ENCODE data around the gene IFITM1. TPM values are rescaled to one million over a fixed set of nuclear protein-coding genes. Genes with fewer than 3 reads are reported as not detected.

IFITM1 gene
- total RNA-seq, 1 donor from 2014 or later = 192 TPM

DNA sequence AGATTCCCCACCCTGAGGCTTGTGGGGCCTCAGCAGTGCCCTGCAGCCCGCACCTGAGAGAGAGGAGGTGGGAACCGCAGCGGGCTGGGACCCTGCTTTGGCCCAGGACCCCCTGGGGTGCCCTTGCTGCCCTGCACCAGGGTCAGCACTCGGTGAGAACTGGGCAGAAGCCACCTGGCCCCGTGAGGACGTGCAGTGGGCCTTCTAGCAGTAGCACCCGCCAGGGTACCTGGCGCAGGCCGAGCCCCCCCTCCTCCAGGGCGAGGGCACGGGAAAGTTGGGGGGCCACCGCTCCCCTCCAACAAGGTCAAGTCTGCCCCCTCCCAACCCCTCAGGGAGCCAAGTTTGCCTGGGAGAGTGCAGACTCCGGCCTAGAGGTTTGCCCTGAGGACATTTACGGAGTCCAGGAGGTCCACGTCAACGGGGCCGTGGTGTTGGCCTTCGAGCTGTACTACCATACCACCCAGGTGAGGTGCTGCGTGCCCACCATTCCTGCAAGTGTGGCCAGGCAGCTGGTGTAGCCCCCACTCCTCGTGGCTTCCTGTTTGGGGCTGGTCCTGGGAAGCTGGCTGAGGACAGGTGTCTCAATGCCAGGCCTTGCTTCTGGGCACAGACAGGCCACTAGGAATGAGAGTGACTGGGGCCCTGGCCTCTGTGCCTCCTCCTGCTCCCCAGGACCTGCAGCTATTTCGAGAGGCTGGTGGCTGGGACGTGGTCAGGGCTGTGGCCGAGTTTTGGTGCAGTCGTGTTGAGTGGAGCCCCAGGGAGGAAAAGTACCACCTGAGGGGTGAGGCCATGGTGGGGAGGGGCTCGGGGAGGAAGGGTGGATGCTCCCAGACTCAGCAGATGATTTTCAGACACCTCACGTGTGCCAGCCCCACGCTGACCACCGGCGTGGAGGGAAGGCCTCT is 21.4 kb upstream of the IFITM1 start:
- H3K27ac Mint-ChIP-seq = no peak overlapping the region
- peaks cover 2% of the 10 kb centered on the region for H3K4me1 Mint-ChIP-seq (ENCODE audit: unreplicated experiment)
- TF ChIP-seq, protein P1, sequence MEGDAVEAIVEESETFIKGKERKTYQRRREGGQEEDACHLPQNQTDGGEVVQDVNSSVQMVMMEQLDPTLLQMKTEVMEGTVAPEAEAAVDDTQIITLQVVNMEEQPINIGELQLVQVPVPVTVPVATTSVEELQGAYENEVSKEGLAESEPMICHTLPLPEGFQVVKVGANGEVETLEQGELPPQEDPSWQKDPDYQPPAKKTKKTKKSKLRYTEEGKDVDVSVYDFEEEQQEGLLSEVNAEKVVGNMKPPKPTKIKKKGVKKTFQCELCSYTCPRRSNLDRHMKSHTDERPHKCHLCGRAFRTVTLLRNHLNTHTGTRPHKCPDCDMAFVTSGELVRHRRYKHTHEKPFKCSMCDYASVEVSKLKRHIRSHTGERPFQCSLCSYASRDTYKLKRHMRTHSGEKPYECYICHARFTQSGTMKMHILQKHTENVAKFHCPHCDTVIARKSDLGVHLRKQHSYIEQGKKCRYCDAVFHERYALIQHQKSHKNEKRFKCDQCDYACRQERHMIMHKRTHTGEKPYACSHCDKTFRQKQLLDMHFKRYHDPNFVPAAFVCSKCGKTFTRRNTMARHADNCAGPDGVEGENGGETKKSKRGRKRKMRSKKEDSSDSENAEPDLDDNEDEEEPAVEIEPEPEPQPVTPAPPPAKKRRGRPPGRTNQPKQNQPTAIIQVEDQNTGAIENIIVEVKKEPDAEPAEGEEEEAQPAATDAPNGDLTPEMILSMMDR (conservative IDR thresholded peaks at IDR 0.05) = no peak
- DNase-seq (ENCODE audit: extremely low spot score, unreplicated experiment) = no peak
- peaks cover 3% of the 10 kb centered on the region for H3K36me3 Mint-ChIP-seq
- H3K4me3 Mint-ChIP-seq = no peak overlapping the region
- H3K9me3 Mint-ChIP-seq = no peaks in the 10 kb centered on the region
- H3K27me3 Mint-ChIP-seq = peaks cover 7% of the 10 kb centered on the region

DNA sequence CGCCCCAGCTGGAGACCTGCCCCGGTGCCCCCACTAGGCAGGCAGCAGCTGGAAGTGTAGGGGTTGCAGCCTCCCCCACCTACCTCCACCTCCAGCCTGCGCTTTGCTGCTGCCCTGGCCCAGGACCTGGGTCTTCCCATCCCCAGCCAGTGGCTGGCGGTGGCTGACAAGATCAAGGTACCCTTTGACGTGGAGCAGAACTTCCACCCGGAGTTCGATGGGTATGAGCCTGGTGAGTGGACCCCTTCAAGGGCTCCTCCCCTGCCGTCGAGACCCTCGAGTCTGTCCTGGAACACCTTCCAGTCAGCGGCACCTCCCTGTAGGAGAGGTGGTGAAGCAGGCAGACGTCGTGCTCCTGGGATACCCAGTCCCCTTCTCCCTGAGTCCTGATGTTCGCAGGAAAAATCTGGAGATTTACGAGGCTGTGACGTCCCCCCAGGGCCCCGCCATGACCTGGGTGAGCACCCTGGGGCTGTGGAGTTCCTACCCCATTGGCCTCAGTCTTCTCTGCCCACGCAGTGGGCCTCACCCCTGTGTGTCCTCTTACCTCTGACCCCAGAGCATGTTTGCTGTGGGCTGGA is 20.5 kb upstream of the IFITM1 start:
- no peak overlapping the region for H3K4me3 Mint-ChIP-seq
- H3K9me3 Mint-ChIP-seq = no peaks in the 10 kb centered on the region
- DNase-seq (ENCODE audit: extremely low spot score, unreplicated experiment) = no peak
- no peak overlapping the region for H3K27ac Mint-ChIP-seq
- peaks cover 5% of the 10 kb centered on the region for H3K4me1 Mint-ChIP-seq (ENCODE audit: unreplicated experiment)
- H3K27me3 Mint-ChIP-seq = no peaks in the 10 kb centered on the region
- TF ChIP-seq, protein P1 (conservative IDR thresholded peaks at IDR 0.05) = no peak
- peaks cover 3% of the 10 kb centered on the region for H3K36me3 Mint-ChIP-seq

DNA sequence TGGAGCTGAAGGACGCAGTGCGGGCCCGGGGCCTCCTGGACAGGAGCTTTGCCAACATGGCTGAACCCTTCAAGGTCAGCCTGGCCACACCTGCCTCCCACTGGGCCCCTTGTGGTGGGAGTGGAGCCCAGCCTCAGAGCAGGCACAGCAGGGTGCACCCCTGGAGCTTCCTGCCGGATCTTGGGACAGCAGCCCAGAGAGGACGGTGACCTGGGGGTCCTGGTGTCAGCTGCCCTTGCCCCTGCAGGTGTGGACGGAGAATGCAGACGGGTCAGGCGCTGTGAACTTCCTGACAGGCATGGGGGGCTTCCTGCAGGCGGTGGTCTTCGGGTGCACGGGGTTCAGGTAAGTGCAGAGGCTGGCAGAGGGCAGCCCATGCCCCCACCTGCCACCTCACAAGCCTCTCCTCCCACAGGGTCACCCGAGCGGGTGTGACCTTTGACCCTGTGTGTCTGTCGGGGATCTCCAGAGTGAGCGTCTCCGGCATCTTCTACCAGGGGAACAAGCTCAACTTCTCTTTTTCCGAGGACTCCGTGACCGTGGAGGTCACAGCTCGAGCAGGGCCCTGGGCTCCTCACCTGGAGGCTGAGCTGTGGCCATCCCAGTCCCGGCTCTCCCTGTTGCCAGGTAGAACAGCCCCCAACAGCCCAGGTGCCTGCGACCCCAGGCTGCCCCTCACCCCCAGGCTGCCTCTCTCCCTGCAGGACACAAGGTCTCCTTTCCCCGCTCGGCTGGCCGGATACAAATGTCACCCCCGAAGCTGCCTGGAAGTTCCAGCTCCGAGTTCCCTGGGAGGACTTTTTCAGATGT is 19.8 kb upstream of the IFITM1 start:
- Mint-ChIP-seq H3K27ac (no peak overlapping the region), H3K4me1 (ENCODE audit: unreplicated experiment) (peaks cover 5% of the 10 kb centered on the region), H3K4me3 (no peak overlapping the region), H3K36me3 (peaks cover 3% of the 10 kb centered on the region), H3K9me3 (no peaks in the 10 kb centered on the region), H3K27me3 (no peaks in the 10 kb centered on the region)
- DNase-seq (ENCODE audit: extremely low spot score, unreplicated experiment) = no peak
- TF ChIP-seq, protein P1 (conservative IDR thresholded peaks at IDR 0.05) = no peak

DNA sequence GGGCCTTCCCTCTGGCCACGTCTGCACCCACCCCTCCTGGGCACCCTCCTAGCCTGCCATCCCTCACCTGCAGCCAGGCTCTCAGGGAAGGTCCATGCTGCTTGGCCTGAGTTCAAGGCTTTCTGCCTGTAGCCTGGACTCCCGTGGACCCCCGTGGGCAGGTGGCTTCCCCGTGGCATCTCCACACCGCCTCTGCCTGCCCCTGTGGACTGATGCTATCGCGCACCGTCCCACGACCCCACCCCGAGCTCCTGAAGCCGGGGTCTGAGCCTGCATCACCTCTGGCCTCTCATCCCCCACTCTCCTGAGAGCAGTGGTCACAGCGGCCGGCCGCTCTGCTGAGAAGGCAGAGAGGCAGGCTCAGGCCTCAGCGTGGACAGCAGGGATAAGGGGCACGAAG is 19.1 kb upstream of the IFITM1 start:
- Mint-ChIP-seq H3K27ac (no peak overlapping the region), H3K9me3 (no peaks in the 10 kb centered on the region), H3K36me3 (peaks cover 3% of the 10 kb centered on the region), H3K27me3 (no peaks in the 10 kb centered on the region), H3K4me1 (ENCODE audit: unreplicated experiment) (peaks cover 5% of the 10 kb centered on the region), H3K4me3 (no peak overlapping the region)
- DNase-seq (ENCODE audit: extremely low spot score, unreplicated experiment) = no peak
- TF ChIP-seq, protein P1 (conservative IDR thresholded peaks at IDR 0.05) = no peak

DNA sequence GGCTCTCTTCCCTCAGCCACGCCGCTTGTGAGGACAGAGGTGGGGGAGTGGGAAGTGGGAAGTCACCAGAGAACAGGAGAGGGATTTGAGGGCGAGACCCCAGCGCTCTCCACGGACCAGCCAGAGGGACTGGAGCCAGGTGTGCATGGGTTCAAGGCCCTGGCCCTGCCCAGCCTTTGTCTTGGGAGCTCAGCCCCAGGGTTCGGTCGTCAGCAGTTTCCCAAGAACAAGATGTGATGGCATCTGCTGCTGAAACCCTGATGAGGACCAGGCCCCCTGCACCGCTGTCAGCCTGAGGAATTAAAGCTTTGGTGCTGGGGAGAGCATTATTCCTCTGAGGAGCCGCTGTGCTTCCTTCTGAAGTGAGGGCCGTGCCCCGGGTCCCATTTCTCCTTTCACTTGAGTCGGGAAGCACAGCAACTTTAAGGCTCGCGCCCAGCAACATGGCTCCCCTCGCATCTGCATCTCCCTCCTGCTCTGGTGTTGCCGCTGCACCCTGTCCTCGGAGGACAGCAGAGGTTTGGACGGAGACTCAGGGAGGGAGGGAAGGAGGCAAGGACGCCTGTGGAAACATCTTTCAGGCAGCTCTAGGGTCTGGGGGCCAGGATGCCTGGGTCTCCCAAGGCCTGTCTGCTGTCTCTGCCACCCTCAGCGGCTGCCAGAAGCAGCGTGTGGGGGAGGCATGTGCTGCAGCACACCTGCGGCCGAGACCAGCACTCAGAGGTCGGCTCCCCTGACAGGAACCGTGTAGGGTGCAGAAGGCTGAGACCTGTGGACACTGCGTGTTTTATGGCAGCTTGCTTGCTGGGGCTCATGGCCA is 18.3 kb upstream of the IFITM1 start:
- DNase-seq (ENCODE audit: extremely low spot score, unreplicated experiment) = no peak
- TF ChIP-seq, protein P1 (conservative IDR thresholded peaks at IDR 0.05) = no peak
- H3K27me3 Mint-ChIP-seq = peaks cover 5% of the 10 kb centered on the region

More for the DNA sequence above, 18.3 kb upstream of the IFITM1 start:
- no peak overlapping the region for H3K27ac Mint-ChIP-seq
- H3K9me3 Mint-ChIP-seq = no peaks in the 10 kb centered on the region
- peaks cover 3% of the 10 kb centered on the region for H3K36me3 Mint-ChIP-seq
- H3K4me1 Mint-ChIP-seq (ENCODE audit: unreplicated experiment) = peaks cover 7% of the 10 kb centered on the region
- H3K4me3 Mint-ChIP-seq = no peak overlapping the region
